Activated naive CD4-positive, alpha-beta T cell treated with anti-CD3 and anti-CD28 coated beads, Interleukin-2, amount 50 U/mL, for 72 hours (primary cell): ENCODE results near the gene UBXN1. TPM values are rescaled to one million over a fixed set of nuclear protein-coding genes. Genes with fewer than 3 reads are reported as not detected.
"Not testable (repeated sequence)": the region's sequence is repeated elsewhere in the genome, so short reads cannot be mapped to it uniquely, and the experiment has no call there.

ENCODE experiments used
- ATAC-seq, 2 donors: fragments of 150-1000 bp; cut with Tn5 transposase; 2 replicates each; pipeline ENCODE4 v1.10.0; 2021; ENCODE audit warnings: mild to moderate bottlenecking in 2 of 2, moderate library complexity in 2 of 2
- DNase-seq, 2 donors: peaks; one replicate each; pipeline ENCODE4 v3.0.0; 2021 to 2022; ENCODE audit warnings: low spot score in 2 of 2
- H3K27ac Mint-ChIP-seq, 2 donors: one replicate each; pipeline ENCODE4 v1.8.0; 2022; ENCODE audit warnings: mild to moderate bottlenecking in 2 of 2, mixed read lengths in 2 of 2
- H3K36me3 Mint-ChIP-seq, 2 donors: one replicate each; pipeline ENCODE4 v1.8.0; 2022; ENCODE audit warnings: mixed read lengths in 2 of 2
- H3K9me3 Mint-ChIP-seq, 2 donors: one replicate each; pipeline ENCODE4 v1.8.0; 2022; ENCODE audit warnings: mixed read lengths in 2 of 2
- total RNA-seq, 2 donors: library from RNA; stranded (reverse); gene quantifications; one replicate each; pipeline ENCODE4 v1.2.3, GENCODE V29; 2022

UBXN1 gene
- total RNA-seq, 2 donors from 2014 or later: 97.2 to 129 TPM

DNA sequence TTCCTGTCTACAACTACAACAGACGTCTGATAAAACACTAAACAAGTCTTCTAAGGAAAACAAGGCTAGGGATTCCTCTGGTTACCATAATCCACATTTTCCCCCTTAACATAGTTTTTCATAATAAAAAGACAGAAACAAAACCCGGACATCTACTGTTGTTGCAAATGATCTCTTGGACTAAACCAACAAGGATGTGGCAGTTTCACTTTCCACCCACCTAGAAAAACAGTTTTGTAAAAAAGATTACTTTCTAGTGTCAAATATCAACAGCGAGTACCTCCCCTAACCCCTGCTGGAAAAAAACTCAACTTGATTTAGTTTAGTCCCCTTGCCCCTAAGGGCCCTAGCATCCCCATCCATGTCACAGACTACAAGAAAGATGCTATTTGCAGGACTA, 34.0 kb upstream of the UBXN1 start:
- DNase-seq (no peak), ATAC-seq (no peak)
- Mint-ChIP-seq H3K27ac (peak overlapping the region; percentile 71 to 90), H3K36me3 (peaks cover 30 to 60% of the 10 kb centered on the region in 2 donors), H3K9me3 (no peaks in the 10 kb centered on the region)

DNA sequence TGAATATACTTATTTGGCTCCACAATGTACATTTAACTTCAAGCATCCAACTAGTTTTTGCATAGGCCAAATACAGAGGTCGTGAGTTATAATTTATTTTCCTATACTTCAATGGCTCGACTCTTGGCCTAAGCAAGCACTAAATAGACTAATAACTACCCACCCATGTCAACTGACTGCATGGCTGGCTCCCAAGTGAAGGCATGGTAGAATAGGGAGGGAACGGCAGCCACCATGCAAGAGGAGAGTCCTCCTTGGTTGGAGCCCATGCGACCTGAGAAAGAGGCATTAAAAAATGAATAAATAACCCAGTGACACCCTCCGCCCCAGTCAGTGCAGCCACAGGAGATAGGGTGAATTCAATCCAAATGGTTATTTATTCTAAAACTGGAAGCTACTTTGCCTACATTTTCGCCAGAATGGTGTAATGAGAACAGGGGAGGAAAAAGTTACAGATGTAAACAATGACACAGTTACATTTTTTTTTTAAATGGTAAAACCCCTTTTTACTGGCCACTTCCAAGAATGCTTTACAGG, 33.5 kb upstream of the UBXN1 start:
- Mint-ChIP-seq H3K36me3 (peaks cover 25 to 56% of the 10 kb centered on the region in 2 donors), H3K27ac (peak overlapping the region; percentile 71 to 90), H3K9me3 (no peaks in the 10 kb centered on the region)
- DNase-seq: no peak
- no peak for ATAC-seq

DNA sequence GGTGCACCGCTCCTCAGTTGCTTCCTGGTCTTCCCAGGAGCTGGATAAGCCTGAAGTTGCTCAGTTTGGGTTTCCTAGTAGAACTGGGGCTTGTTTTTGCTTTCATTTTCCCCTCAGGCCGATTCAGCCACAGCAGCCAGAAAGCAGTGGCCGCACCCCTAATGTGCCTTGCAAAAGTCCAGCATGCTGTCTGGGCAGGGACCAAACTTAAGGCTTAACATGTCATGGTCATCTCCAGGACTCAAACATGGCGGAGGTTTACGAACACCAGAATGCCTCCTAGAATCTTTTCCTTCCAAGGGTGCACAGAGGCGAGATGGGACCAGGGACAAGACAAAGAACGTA, 31.1 kb upstream of the UBXN1 start:
- H3K36me3 Mint-ChIP-seq: peaks cover 16 to 41% of the 10 kb centered on the region in 2 donors
- DNase-seq: peak in 1 of 2 donors; percentile 36
- H3K27ac Mint-ChIP-seq: peak overlapping the region; percentile 97 to 98
- no peak for ATAC-seq
- no peaks in the 10 kb centered on the region for H3K9me3 Mint-ChIP-seq

DNA sequence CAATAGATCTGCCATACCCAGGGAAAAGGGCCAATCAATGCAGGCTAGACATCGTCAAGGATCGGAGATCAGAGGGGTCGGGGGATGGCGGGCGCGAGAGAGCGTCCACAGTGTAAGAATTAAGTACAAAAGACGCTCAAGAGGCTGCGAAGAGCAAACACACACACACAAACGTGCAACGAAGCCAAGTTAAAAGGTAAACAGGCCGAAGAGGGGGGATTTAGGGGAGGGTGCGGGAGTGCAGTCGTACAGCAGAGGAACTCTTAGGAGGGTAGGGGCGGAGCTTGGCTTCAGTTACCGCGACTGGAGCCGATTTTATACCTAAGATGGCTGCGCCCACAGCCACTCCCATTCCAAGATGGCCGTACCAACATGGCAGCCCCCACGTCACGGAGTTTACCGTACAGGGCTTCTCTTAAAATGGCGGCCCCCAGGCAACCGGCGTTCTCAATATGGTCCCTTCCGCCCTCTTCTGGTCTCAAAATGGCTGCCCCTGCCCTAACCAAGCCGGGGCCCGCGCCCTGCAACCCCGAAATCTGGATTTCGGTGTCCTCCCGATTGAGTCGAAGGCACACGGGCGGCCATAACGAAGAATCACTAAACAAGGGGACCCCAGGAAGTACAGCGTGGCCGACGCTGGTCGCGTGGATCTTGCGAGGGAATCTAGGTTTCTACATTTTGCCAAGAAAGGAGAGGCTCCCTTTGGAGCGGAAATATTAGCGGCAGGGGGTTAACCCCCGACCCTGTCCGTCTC, 30.6 kb upstream of the UBXN1 start:
- Mint-ChIP-seq H3K27ac (peak overlapping the region; percentile 97 to 98), H3K36me3 (peaks cover 16 to 37% of the 10 kb centered on the region in 2 donors), H3K9me3 (no peaks in the 10 kb centered on the region)
- ATAC-seq: peak; percentile 74 to 84
- DNase-seq: peak; percentile 89 to 91

DNA sequence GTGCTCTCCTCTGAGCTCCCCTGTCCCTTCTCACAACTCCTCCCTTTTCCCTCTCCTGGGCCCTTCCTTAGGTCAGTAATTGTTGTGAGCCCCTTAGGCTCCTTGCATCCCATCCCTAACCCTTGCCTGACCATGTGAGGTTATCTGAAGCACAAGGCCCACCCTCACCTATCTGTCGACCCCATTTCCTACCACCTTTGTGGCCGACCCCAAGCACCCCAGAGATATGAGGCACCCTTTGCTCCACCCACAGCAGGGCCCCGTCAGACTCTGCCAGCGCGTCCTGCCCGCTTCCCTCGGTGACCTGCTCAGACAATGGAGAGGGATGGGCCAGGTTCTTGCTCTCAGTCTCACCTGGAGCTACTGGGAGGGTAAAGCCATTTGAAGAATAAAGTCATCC, 29.9 kb upstream of the UBXN1 start:
- Mint-ChIP-seq H3K27ac (peak overlapping the region; percentile 97 to 98), H3K9me3 (no peaks in the 10 kb centered on the region), H3K36me3 (peaks cover 16 to 33% of the 10 kb centered on the region in 2 donors)
- DNase-seq (peak; percentile 54 to 63), ATAC-seq (peak; percentile 31 to 40)

DNA sequence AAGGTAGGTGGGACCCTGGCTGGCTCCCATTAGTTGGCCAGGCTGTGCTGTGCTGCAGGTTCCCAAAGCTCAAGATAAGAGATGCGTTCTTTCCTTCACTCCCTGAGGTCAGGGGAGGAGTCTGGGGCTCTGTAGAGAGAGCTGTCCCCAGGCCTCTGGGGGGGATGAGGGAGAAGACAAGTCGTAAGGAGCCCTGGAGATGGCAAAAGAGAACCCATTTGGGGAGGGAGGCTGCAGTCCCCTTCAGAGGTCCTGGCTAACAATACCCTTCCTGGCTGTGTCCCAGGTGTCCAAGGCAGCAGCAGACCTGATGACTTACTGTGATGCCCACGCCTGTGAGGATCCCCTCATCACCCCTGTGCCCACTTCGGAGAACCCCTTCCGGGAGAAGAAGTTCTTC, 29.5 kb upstream of the UBXN1 start:
- Mint-ChIP-seq H3K9me3 (no peaks in the 10 kb centered on the region), H3K36me3 (peaks cover 16 to 33% of the 10 kb centered on the region in 2 donors), H3K27ac (peak overlapping the region; percentile 97 to 98)
- ATAC-seq: no peak
- no peak for DNase-seq

DNA sequence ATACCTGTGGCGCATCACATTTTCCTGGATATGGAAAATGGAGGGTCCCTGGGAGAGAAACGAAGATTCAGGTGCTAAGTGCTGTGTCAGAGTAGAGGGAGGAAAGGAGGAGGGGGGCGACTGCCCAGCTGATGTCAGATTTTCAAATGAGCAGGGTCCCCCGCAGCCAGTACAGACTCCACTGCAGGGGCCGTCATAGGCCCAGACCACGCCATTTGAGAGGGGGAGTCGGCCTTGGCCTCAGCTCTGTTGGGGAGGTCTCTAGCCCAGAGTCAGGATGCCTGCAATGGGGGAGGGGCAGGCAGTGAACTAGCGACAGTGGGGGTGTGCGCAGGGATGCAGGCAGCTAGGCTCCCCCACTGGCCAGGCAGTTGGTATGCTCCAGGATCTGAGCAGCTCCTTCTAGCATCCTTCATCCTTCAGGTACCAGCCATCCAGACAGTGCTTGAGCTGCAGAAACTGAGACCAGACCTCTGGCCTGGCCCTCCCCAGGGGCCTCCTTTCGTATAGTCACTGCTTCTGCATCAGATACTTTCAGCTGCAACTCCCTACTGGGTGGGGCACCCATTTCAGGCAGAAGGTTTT, 28.5 kb upstream of the UBXN1 start, which contains the start of the genes BSCL2 and GNG3:
TSS of gene BSCL2 (minus strand) at position 148 of the 585 bp plus-strand sequence. CDS start 229 bp downstream, outside the sequence.
TSS of gene GNG3 (plus strand) at position 400 of the 585 bp plus-strand sequence. CDS start 620 bp downstream, outside the sequence.
- ATAC-seq: no peak
- Mint-ChIP-seq H3K9me3 (no peaks in the 10 kb centered on the region), H3K27ac (peak within 1 kb of the TSS; percentile 87 to 98), H3K36me3 (peaks cover 16 to 31% of the 10 kb centered on the region in 2 donors)
- no peak for DNase-seq

DNA sequence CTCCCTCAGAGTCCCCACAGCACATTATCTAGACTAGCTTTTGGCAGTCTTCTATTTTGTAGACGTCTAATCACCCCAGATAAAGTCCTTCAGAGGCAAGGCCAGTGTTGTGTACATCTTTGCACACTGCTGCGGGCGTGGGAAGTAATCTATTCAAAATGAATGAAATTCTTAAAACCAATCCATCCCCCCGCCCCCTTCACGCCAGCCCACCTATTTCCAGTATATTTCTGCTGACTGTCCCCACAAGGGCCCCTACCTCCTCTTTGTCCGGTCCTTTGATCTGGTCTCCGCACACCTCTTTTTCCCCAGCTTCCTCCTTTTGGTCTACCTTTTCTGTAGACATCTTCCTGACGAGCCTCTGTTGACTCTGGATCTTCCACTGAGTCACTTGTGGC, 28.0 kb upstream of the UBXN1 start:
- H3K27ac Mint-ChIP-seq: peak overlapping the region; percentile 45 to 74
- peaks cover 16 to 31% of the 10 kb centered on the region in 2 donors for H3K36me3 Mint-ChIP-seq
- DNase-seq (no peak), ATAC-seq (no peak)
- H3K9me3 Mint-ChIP-seq: no peaks in the 10 kb centered on the region

DNA sequence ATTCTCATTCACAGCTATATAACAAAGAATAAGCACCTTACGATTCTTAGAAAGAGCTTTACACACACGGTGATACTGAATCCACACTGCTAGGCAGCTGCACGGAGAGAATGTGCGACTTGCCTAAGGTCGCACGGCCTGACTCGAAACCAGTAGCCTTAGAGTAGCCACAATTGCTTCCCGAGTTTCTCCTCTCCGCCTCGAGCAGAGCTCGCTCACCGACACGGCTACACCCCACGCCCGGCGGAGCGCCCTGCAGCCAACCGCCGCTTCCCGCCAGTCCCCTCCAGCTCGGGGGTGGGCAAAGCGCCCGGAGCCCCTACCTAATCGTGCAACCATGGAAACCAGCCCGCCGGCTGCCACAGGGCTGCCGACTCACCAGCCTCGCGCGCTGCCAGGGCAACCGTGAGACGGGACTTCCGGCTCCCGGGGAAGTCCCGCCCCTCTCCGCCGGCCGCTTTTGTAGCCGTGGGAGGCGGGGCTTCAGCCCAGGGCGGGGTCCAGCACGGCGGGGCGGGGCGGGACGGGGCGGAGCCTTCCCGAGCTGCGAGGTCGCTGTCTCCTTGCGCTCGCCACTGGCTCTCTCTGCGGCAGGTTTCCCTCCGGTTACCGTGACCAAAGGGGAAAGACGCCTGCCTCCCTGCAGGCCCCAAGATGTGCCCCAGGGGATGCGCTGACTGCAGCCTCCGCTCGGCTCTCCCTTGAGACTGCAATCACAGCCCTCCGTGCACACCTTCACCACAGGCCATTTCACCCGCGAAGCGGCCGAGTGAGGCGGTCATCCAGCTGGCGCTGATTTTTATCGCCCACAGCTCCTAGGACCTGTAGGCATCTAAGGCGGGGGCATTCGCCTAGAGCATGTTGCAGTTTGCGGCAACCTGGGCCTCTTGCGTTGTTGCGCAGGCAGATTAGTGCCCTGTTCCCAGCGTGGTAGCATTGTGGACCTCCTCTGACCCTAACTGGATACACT, 27.3 kb upstream of the UBXN1 start:
- peaks cover 16 to 27% of the 10 kb centered on the region in 2 donors for H3K36me3 Mint-ChIP-seq
- H3K9me3 Mint-ChIP-seq: no peaks in the 10 kb centered on the region
- peak overlapping the region; percentile 81 to 86 for H3K27ac Mint-ChIP-seq
- peak; percentile 92 to 93 for DNase-seq
- peak; percentile 81 to 82 for ATAC-seq

DNA sequence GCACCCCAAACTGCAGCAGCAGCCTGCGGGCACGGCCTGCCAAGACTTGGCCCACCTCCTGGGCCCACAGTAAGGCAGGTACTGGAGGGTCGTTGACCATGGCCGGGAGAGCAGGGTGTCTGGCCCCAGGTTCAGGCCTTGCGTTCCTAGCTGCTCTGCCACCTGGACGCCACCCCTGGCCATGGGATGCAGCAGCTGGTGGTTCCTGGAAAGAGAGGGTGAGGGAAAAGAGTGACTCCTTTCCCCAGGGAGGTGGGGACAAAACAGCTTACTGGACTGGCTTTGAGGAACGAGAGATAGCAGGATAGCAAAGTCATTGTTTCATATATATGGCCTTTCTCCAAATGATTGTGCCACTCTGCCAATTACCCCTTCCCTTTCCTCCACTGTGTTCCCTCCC, 26.5 kb upstream of the UBXN1 start:
- no peak for DNase-seq
- Mint-ChIP-seq H3K36me3 (peaks cover 16 to 20% of the 10 kb centered on the region in 2 donors), H3K9me3 (no peaks in the 10 kb centered on the region), H3K27ac (peak overlapping the region; percentile 81 to 86)
- ATAC-seq: no peak

DNA sequence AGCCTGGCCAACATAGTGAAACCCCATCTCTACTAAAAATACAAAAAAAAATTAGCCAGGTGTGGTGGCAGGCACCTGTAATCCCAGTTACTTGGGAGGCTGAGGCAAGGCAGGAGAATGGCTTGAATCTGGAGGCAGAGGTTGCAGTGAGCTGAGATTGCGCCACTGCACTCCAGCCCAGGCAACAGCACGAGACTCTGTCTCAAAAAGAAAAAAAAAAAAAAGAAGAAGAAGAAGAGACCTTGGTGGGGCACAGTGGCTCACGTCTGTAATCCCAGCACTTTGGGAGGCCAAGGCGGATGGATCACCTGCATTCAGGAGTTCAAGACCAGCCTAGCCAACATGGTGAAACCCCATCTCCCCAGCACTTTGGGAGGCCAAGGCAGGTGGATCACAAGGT, 25.0 kb upstream of the UBXN1 start:
- not testable (repeated sequence) for ATAC-seq, H3K9me3 Mint-ChIP-seq, DNase-seq
- Mint-ChIP-seq H3K27ac (peak overlapping the region in 1 of 2 donors; percentile 29), H3K36me3 (peaks cover 10 to 13% of the 10 kb centered on the region in 2 donors)

DNA sequence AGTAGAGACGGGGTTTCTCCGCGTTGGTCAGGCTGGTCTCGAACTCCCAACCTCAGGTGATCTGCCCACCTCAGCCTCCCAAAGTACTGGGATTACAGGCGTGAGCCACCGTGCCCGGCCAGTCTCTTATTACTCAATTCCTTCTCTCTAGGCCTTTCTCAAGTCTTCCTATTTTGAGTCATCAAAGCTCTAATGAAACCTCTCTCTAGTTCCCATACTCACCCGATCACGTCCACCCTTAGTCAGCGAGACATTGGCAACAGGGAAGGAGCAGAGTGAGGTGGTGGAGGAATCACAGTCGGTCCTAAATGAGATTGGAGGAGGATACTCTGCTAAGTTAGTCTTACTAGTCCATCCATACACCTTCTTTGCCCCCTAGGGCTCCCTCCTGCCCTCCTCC, 23.4 kb upstream of the UBXN1 start:
- Mint-ChIP-seq H3K27ac (peak overlapping the region in 1 of 2 donors; percentile 76), H3K9me3 (no peaks in the 10 kb centered on the region), H3K36me3 (peaks cover 5 to 12% of the 10 kb centered on the region in 2 donors)
- no peak for DNase-seq
- peak in 1 of 2 donors; percentile 9 for ATAC-seq

DNA sequence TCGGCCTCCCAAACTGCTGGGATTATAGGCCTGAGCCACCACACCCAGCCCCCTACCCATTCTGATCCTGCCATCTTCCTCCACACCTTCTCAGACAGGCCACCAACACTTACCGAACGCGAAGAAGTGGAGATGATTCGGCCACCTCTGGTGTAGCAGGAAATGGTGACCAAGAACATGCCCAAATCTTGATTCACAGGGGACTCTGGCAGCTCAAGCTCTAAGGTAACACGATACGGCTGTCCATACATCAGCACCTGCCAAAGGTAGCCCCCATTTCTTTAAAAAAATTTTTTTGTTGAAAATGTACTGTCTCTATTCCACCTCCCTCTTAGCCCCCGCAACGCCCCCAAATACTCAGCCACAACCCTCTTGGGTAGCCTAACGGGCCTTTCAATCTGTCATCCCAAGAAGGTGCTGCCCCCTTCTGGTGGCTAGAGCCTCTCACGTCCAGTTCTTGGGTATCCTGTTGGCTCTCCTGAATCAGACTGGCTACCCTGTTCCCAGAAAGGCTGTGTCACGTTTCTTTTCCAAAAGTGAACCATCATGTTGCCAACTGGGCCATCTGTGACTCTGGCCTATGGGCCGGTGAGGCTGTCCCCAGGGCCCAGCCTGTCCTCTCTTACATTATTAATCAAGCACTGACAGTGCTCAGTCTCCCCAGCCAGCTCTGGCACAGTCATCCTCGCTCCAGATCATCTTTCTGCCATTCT, 15.7 kb upstream of the UBXN1 start:
- Mint-ChIP-seq H3K27ac (peak overlapping the region in 1 of 2 donors; percentile 57), H3K9me3 (no peaks in the 10 kb centered on the region), H3K36me3 (peaks cover 6 to 18% of the 10 kb centered on the region in 2 donors)
- peak; percentile 84 to 88 for ATAC-seq
- DNase-seq: peak; percentile 66 to 79

DNA sequence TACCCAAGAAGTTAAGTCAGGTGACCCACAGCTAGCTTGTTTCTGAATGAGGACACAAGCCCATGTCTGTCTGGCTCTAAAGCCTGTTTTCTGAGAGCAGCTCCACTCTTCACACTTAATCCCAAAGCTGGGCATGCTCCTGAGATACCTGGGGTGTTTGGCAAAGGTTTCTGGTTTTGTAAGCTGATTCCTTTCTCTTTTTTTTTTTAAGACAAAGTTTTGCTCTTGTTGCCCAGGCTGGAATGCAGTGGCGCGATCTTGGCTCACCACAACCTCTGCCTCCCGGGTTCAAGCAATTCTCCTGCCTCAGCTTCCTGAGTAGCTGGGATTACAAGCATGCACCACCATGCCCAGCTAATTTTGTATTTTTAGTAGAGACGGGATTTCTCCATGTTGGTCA, 14.8 kb upstream of the UBXN1 start:
- ATAC-seq, DNase-seq, H3K9me3 Mint-ChIP-seq, H3K27ac Mint-ChIP-seq: not testable (repeated sequence)
- peaks cover 6 to 18% of the 10 kb centered on the region in 2 donors for H3K36me3 Mint-ChIP-seq

DNA sequence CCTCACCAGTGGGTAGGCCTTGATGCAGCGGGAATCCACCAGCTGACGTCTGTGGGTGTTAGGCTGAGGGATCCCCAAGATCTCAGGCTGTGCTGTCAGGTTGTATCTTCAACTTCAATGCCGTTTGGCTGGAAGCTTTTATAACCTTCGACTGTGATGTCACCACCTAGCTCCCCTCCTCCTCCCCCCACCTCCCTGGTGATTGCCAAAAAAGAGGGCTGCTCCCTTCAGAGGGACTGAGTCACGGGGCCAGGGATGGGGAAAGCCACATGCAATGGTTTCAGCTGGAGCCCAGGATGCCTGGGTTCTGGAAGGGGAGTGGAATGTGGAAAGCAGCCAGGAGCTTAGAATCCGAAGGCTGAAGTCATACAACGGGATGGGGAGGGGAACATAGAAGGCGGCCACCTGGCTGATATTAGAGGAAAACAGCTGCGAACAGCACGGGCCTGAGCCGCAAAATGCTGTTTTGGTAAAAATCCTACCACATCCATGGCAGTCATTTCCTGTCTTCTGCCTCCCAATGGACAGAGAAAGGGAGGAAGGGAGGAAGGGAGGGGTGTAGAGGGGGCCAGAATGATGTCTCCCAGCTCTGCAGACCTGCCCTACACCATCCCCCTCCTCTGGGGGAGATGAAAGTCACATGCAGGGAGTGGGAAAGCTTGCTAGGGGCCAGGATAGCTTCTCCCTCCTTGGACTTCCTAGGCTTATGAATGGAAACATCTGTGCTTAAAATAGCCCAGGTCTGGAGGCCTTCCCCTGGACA, 10.7 kb upstream of the UBXN1 start, which contains the start of gene LRRN4CL:
TSS of gene LRRN4CL (minus strand) at position 110 of the 763 bp plus-strand sequence. CDS start 1,022 bp downstream, outside the sequence.
- DNase-seq (no peak), ATAC-seq (peak in 1 of 2 donors; percentile 7)
- Mint-ChIP-seq H3K27ac (no peak within 1 kb of the TSS), H3K36me3 (peaks cover 3 to 15% of the 10 kb centered on the region in 2 donors), H3K9me3 (no peaks in the 10 kb centered on the region)
